Measurements from ENCODE around the gene TNS3. TPM values are rescaled to one million over a fixed set of nuclear protein-coding genes. Genes with fewer than 3 reads are reported as not detected.

TNS3 gene
- total and polyA plus RNA-seq, 2 of the 13 experiments (the other 11 are each of a cell fraction or from before 2014, with no cell fraction given) = 52.9 to 55.7 TPM

DNA sequence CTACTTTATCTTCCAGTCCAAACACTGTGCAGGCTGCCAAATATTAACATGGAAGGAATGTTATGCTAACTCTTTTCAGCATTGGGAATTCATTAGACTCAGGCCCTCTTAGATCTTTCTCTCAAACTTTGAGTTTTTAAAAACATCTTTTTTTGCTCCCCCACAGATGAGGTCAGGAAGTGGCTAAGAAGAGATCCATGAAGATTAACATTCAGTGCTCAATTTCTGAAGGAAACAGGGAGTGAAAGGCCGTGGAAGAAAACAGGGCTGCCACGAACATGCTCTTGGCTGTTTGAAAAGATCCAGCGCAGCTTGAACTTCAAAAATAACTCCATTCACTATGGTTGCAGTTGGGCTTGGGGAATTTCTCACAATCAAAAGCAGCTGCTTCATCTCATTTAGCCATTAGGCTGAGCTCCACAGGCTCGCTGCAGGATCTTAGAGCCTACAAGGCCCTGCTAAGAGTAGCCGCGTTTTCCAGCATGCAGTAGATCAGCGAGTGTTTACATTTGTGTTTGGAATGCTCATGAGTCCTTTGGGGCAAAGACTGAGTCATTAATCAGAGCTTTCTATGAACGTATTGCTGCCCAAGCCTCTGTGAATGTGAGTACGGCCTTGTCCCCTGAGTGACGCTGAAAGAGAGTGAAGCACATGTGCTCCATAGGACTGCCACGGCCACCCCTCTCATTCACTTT, 41.2 kb upstream of the TNS3 start (continued):
- TF ChIP-seq ZSCAN25 (CRISPR knock-in tag; IDR thresholded peaks at IDR 0.05) = no peak
- TF ChIP-seq TEAD3 (CRISPR knock-in tag; optimal IDR thresholded peaks at IDR 0.05; ENCODE audit: borderline replicate concordance) = peak; percentile 93
- no peak for TF ChIP-seq BORCS8-MEF2B (CRISPR knock-in tag; IDR thresholded peaks at IDR 0.05)
- TF ChIP-seq CBFB (CRISPR knock-in tag; IDR thresholded peaks at IDR 0.05) = no peak
- TF ChIP-seq JUNB (CRISPR knock-in tag; IDR thresholded peaks at IDR 0.05; ENCODE audit: borderline replicate concordance) = no peak
- TF ChIP-seq ZKSCAN5 (CRISPR knock-in tag; IDR thresholded peaks at IDR 0.05) = no peak
- TF ChIP-seq TMF1 (CRISPR knock-in tag; IDR thresholded peaks at IDR 0.05; ENCODE audit: low read depth) = no peak
- TF ChIP-seq, protein P1, sequence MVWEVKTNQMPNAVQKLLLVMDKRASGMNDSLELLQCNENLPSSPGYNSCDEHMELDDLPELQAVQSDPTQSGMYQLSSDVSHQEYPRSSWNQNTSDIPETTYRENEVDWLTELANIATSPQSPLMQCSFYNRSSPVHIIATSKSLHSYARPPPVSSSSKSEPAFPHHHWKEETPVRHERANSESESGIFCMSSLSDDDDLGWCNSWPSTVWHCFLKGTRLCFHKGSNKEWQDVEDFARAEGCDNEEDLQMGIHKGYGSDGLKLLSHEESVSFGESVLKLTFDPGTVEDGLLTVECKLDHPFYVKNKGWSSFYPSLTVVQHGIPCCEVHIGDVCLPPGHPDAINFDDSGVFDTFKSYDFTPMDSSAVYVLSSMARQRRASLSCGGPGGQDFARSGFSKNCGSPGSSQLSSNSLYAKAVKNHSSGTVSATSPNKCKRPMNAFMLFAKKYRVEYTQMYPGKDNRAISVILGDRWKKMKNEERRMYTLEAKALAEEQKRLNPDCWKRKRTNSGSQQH (CRISPR knock-in tag; IDR thresholded peaks at IDR 0.05; ENCODE audit: low read depth) = no peak
- TF ChIP-seq ZNF605 (CRISPR knock-in tag; IDR thresholded peaks at IDR 0.05) = no peak
- TF ChIP-seq, protein P2, sequence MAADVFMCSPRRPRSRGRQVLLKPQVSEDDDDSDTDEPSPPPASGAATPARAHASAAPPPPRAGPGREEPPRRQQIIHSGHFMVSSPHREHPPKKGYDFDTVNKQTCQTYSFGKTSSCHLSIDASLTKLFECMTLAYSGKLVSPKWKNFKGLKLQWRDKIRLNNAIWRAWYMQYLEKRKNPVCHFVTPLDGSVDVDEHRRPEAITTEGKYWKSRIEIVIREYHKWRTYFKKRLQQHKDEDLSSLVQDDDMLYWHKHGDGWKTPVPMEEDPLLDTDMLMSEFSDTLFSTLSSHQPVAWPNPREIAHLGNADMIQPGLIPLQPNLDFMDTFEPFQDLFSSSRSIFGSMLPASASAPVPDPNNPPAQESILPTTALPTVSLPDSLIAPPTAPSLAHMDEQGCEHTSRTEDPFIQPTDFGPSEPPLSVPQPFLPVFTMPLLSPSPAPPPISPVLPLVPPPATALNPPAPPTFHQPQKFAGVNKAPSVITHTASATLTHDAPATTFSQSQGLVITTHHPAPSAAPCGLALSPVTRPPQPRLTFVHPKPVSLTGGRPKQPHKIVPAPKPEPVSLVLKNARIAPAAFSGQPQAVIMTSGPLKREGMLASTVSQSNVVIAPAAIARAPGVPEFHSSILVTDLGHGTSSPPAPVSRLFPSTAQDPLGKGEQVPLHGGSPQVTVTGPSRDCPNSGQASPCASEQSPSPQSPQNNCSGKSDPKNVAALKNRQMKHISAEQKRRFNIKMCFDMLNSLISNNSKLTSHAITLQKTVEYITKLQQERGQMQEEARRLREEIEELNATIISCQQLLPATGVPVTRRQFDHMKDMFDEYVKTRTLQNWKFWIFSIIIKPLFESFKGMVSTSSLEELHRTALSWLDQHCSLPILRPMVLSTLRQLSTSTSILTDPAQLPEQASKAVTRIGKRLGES (CRISPR knock-in tag; IDR thresholded peaks at IDR 0.05; ENCODE audit: borderline replicate concordance) = no peak
- 0 out of 2 replicates have a peak, but pooled peaks have one; percentile 31 for TF ChIP-seq KLF6 (CRISPR knock-in tag; IDR thresholded peaks at IDR 0.05)
- TF ChIP-seq NFKB2 (CRISPR knock-in tag; IDR thresholded peaks at IDR 0.05; ENCODE audit: borderline replicate concordance) = no peak
- no peak for TF ChIP-seq ZNF383 (CRISPR knock-in tag; IDR thresholded peaks at IDR 0.05; ENCODE audit: borderline replicate concordance)
- TF ChIP-seq SNAPC2 (CRISPR knock-in tag; IDR thresholded peaks at IDR 0.05) = no peak
- TF ChIP-seq, protein P3, sequence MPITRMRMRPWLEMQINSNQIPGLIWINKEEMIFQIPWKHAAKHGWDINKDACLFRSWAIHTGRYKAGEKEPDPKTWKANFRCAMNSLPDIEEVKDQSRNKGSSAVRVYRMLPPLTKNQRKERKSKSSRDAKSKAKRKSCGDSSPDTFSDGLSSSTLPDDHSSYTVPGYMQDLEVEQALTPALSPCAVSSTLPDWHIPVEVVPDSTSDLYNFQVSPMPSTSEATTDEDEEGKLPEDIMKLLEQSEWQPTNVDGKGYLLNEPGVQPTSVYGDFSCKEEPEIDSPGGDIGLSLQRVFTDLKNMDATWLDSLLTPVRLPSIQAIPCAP (CRISPR knock-in tag; IDR thresholded peaks at IDR 0.05; ENCODE audit: low read depth) = no peak
- no peak for TF ChIP-seq RBFOX2 (IDR thresholded peaks at IDR 0.05; ENCODE audit: low read depth, low read length)
- TF ChIP-seq, protein P4, sequence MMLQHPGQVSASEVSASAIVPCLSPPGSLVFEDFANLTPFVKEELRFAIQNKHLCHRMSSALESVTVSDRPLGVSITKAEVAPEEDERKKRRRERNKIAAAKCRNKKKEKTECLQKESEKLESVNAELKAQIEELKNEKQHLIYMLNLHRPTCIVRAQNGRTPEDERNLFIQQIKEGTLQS (CRISPR knock-in tag; IDR thresholded peaks at IDR 0.05) = no peak
- TF ChIP-seq ATM (IDR thresholded peaks at IDR 0.05; ENCODE audit: borderline replicate concordance) = no peak
- TF ChIP-seq, protein P5, sequence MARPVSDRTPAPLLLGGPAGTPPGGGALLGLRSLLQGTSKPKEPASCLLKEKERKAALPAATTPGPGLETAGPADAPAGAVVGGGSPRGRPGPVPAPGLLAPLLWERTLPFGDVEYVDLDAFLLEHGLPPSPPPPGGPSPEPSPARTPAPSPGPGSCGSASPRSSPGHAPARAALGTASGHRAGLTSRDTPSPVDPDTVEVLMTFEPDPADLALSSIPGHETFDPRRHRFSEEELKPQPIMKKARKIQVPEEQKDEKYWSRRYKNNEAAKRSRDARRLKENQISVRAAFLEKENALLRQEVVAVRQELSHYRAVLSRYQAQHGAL (CRISPR knock-in tag; IDR thresholded peaks at IDR 0.05; ENCODE audit: not compliant biosample characterization) = no peak
- TF ChIP-seq ATF7-NPFF (CRISPR knock-in tag; IDR thresholded peaks at IDR 0.05; ENCODE audit: low read depth) = peak; percentile 50; the same call in 1 of the 2 replicates
- no peak for TF ChIP-seq CEBPB (IDR thresholded peaks at IDR 0.05; ENCODE audit: borderline replicate concordance, low read depth, low read length)
- TF ChIP-seq, protein P6, sequence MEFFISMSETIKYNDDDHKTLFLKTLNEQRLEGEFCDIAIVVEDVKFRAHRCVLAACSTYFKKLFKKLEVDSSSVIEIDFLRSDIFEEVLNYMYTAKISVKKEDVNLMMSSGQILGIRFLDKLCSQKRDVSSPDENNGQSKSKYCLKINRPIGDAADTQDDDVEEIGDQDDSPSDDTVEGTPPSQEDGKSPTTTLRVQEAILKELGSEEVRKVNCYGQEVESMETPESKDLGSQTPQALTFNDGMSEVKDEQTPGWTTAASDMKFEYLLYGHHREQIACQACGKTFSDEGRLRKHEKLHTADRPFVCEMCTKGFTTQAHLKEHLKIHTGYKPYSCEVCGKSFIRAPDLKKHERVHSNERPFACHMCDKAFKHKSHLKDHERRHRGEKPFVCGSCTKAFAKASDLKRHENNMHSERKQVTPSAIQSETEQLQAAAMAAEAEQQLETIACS (CRISPR knock-in tag; IDR thresholded peaks at IDR 0.05) = no peak
- no peak for TF ChIP-seq NFYC (CRISPR knock-in tag; IDR thresholded peaks at IDR 0.05)
- TF ChIP-seq SCMH1 (CRISPR knock-in tag; IDR thresholded peaks at IDR 0.05; ENCODE audit: borderline replicate concordance) = no peak

Data from HepG2 (cell line).